Measurements from ENCODE around the gene SLC9B2. TPM values are rescaled to one million over a fixed set of nuclear protein-coding genes. Genes with fewer than 3 reads are reported as not detected.

SLC9B2 gene
- total RNA-seq, 1 experiment from 2014 or later = 7.3 TPM

DNA sequence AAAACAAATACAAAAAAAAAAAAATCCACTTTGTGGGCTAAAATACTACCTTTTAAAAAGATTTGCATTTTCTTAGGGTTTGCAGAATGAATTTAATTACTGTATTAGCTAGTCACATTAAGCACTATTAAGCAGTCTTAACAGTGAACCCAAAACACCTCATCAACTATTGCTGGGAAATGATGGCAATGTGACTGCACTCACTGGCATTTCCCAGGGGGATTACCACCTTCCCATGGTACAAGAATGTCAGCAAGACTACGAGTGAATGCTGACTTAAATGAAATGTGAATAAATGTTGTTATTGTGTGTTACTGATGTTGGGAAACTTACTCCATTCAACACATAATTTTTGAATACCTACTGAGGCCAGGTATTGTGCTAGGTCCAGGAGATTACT lies 10.0 kb upstream of the SLC9B2 start:
- TF ChIP-seq, protein P1, sequence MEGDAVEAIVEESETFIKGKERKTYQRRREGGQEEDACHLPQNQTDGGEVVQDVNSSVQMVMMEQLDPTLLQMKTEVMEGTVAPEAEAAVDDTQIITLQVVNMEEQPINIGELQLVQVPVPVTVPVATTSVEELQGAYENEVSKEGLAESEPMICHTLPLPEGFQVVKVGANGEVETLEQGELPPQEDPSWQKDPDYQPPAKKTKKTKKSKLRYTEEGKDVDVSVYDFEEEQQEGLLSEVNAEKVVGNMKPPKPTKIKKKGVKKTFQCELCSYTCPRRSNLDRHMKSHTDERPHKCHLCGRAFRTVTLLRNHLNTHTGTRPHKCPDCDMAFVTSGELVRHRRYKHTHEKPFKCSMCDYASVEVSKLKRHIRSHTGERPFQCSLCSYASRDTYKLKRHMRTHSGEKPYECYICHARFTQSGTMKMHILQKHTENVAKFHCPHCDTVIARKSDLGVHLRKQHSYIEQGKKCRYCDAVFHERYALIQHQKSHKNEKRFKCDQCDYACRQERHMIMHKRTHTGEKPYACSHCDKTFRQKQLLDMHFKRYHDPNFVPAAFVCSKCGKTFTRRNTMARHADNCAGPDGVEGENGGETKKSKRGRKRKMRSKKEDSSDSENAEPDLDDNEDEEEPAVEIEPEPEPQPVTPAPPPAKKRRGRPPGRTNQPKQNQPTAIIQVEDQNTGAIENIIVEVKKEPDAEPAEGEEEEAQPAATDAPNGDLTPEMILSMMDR (conservative IDR thresholded peaks at IDR 0.05) = no peak
- no peak overlapping the region for H4K91ac ChIP-seq (ENCODE audit: insufficient read length, low read depth, low read length)
- H3T11ph ChIP-seq (ENCODE audit: low read length) = no peak overlapping the region
- Mint-ChIP-seq H3K4me3 (no peak overlapping the region), H3K36me3 (ENCODE audit: insufficient read depth in 1 of 3, low read depth in 3 of 3) (peaks cover 14 to 48% (median 47%) of the 10 kb centered on the region in 3 experiments; a peak in 6 of 7 replicates), H3K4me1 (0 out of 4 replicates have a peak, but pooled peaks cover 0 to 2% of the 10 kb centered on the region in 2 experiments), H3K9me3 (no peaks in the 10 kb centered on the region), H3K27ac (no peak overlapping the region; a peak in 1 of 7 replicates), H3K27me3 (ENCODE audit: low read depth) (no peaks in the 10 kb centered on the region)
- H3K4ac ChIP-seq (ENCODE audit: low read depth, low read length) = no peak overlapping the region
- H3K9me3 ChIP-seq (ENCODE audit: control insufficient read depth, low read depth, low read length) = no peaks in the 10 kb centered on the region
- no peaks in the 10 kb centered on the region for H3K79me2 ChIP-seq (ENCODE audit: insufficient read depth, low read length)
- H3K4me1 ChIP-seq (ENCODE audit: insufficient read depth, low read length) = no peaks in the 10 kb centered on the region
- no peak overlapping the region for H3K18ac ChIP-seq (ENCODE audit: insufficient read length, low read depth, low read length)
- H2BK20ac ChIP-seq (ENCODE audit: low read depth, low read length, poor library complexity, severe bottlenecking) = no peak overlapping the region
- DNase-seq = no peak
- no peak overlapping the region for H4K5ac ChIP-seq (ENCODE audit: insufficient read length, low read depth, low read length)
- no peak overlapping the region for H2BK15ac ChIP-seq (ENCODE audit: low read depth, low read length)
- no peaks in the 10 kb centered on the region for H3K27me3 ChIP-seq (ENCODE audit: insufficient read depth, low read length)
- H2AK5ac ChIP-seq (ENCODE audit: insufficient read length, low read length) = no peak overlapping the region
- no peak overlapping the region for H3K27ac ChIP-seq (ENCODE audit: insufficient read length, low read depth, low read length)
- WGBS (ENCODE audit: extremely low coverage, insufficient read length, low lambda C conversion rate) = no CpG with 5 or more reads among the region's 1 CpG
- H3K14ac ChIP-seq (ENCODE audit: insufficient read depth, low read length) = no peak overlapping the region
- no peak overlapping the region for H3K9ac ChIP-seq (ENCODE audit: extremely low read depth, insufficient read length, low read length)
- H3K4me2 ChIP-seq (ENCODE audit: insufficient read depth, insufficient read length, low read length) = no peak overlapping the region
- no peak overlapping the region for H2BK120ac ChIP-seq (ENCODE audit: low read depth, low read length, poor library complexity, severe bottlenecking)
- no peaks in the 10 kb centered on the region for H3K23me2 ChIP-seq (ENCODE audit: insufficient read length, low read depth, low read length, poor library complexity, severe bottlenecking)
- no peaks in the 10 kb centered on the region for H4K20me1 ChIP-seq (ENCODE audit: control insufficient read depth, insufficient read depth, insufficient read length)
- no peak overlapping the region for H2BK5ac ChIP-seq (ENCODE audit: insufficient read length, low read length)
- H2BK12ac ChIP-seq (ENCODE audit: insufficient read length, low read depth, low read length) = no peak overlapping the region
- no peak overlapping the region for H4K8ac ChIP-seq (replicated peaks; ENCODE audit: insufficient read length, low read depth, low read length)
- no peaks in the 10 kb centered on the region for H3K79me1 ChIP-seq (ENCODE audit: insufficient read depth, low read depth, low read length, poor library complexity, severe bottlenecking)
- H3K56ac ChIP-seq (ENCODE audit: insufficient read length, low read depth, low read length) = no peak overlapping the region
- H3K23ac ChIP-seq (ENCODE audit: insufficient read length, low read depth, low read length) = no peak overlapping the region
- no peak overlapping the region for H2AFZ ChIP-seq (ENCODE audit: low read length)
